Left lung (tissue), 10 donors: Measurements from ENCODE around the gene POMT2. TPM values are rescaled to one million over a fixed set of nuclear protein-coding genes. Genes with fewer than 3 reads are reported as not detected.
A peak's percentile ranks its signal among the peaks of the same experiment; 100 is the strongest.

ENCODE experiments used
- ATAC-seq: fragments of 200-7000 bp; cut with Tn5 transposase; one replicate; pipeline ENCODE4 v1.9.1; 2020; ENCODE audit warnings: moderate library complexity
- DNase-seq, 4 donors: peaks; one replicate each; pipeline ENCODE4 v3.0.0-alpha.2; 2013 to 2020
- H3K27ac ChIP-seq, 2 donors: fragments of 200-600 bp; sonication (generic) in 1 of 2; one replicate each; pipeline versions ENCODE4 v1.5.0 to v1.8.0; 2020 to 2021
- H3K27me3 ChIP-seq, 2 donors: fragments of 200-600 bp; sonication (generic) in 1 of 2; one replicate each; pipeline versions ENCODE4 v1.5.0 to v1.8.0; 2020 to 2021
- H3K36me3 ChIP-seq, 2 donors: fragments of 200-600 bp; sonication (generic) in 1 of 2; one replicate each; pipeline versions ENCODE4 v1.5.0 to v1.8.0; 2020 to 2021
- H3K4me1 ChIP-seq, 2 donors: fragments of 200-600 bp; one replicate each; pipeline ENCODE4 v1.8.0; 2021
- H3K4me3 ChIP-seq, 2 donors: fragments of 200-600 bp; sonication (generic) in 1 of 2; one replicate each; pipeline versions ENCODE4 v1.5.0 to v1.8.0; 2020 to 2021; ENCODE audit warnings: mild to moderate bottlenecking in 1 of 2
- H3K9me3 ChIP-seq, 2 donors: fragments of 200-600 bp; sonication (generic) in 1 of 2; one replicate each; pipeline versions ENCODE4 v1.5.0 to v1.8.0; 2020 to 2021
- intact Hi-C, 2 donors: fragments of 100-400 bp; cut with DNase I; formaldehyde crosslinking; loops; one replicate each; pipeline versions ENCODE4 v1.11.2 to v1.14.2; 2022
- polyA plus RNA-seq, 6 donors: library from polyadenylated mRNA; unstranded; fragments of 120-200 nt; gene quantifications; one replicate each; pipeline ENCODE4 v1.2.1, GENCODE V29; 2013; ENCODE audit not compliant: insufficient read length in 6 of 6
- total RNA-seq, 2 donors: library from RNA; stranded (reverse); fragmentation: NEBNext Ultra II Directional; extraction: Animal tissue kit (Norgen Biotek cat#: 25700); gene quantifications; one replicate each; pipeline ENCODE4 v1.2.1, GENCODE V29; 2021
- TF ChIP-seq, protein P1 (sequence below), 2 donors: fragments of 200-600 bp; sonication (generic) in 1 of 2; IDR thresholded peaks; one replicate each; pipeline versions ENCODE4 v1.5.0 to v1.8.0; 2021; ENCODE audit warnings: antibody characterized with exemption in 2 of 2
- donor health status: DM: no; HTN: yes; CAD: no.
- donor health status: DM: no; HTN: no; CAD: no.

Gene POMT2
- total and polyA plus RNA-seq, 8 donors = 25.5 to 34.3 (median 31.6) TPM

DNA sequence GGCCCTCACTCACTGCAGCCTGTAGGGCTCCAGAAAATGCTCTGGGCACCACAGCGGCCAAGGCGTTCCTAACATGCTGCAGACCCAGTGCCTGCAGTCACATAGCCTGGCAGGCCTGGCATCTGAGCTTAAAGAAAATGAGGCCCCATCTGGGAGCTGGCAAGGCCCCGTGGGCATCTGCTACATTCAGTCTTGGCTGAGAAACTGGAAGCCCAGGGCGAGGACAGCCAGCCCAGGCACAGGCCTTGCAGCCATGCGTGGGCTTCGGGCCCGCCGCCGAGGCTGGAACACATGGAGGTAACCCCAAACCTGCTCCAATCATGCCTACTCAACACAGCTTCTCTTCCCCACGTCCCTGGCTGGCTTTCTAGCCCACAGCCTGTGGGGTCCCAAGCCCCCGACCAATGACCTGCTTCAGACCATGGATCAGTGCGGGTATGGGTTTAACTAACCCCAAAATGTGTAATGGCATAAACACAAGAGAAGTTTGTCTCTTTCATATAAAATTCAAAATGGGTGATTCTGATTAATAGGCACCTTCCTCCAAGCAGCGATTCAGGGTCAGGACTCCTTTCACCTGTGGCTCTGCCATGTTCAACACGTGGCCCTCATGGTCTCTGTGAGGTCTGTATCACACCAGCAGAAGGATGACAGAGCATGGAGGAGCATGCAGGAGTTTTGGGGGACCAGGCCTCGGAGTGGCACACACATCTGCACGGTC lies 56.1 kb downstream of the POMT2 start:
- Histone ChIP-seq H3K27ac (no peak overlapping the region), H3K4me3 (no peak overlapping the region), H3K36me3 (no peaks in the 10 kb centered on the region), H3K9me3 (peaks cover 0 to 8% of the 10 kb centered on the region in 2 donors), H3K4me1 (no peaks in the 10 kb centered on the region), H3K27me3 (peaks cover 0 to 43% of the 10 kb centered on the region in 2 donors)
- intact Hi-C loops = no loop called here
- DNase-seq = peak in 1 of 4 donors; percentile 65
- TF ChIP-seq, protein P1, sequence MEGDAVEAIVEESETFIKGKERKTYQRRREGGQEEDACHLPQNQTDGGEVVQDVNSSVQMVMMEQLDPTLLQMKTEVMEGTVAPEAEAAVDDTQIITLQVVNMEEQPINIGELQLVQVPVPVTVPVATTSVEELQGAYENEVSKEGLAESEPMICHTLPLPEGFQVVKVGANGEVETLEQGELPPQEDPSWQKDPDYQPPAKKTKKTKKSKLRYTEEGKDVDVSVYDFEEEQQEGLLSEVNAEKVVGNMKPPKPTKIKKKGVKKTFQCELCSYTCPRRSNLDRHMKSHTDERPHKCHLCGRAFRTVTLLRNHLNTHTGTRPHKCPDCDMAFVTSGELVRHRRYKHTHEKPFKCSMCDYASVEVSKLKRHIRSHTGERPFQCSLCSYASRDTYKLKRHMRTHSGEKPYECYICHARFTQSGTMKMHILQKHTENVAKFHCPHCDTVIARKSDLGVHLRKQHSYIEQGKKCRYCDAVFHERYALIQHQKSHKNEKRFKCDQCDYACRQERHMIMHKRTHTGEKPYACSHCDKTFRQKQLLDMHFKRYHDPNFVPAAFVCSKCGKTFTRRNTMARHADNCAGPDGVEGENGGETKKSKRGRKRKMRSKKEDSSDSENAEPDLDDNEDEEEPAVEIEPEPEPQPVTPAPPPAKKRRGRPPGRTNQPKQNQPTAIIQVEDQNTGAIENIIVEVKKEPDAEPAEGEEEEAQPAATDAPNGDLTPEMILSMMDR (IDR thresholded peaks at IDR 0.05) = no peak
- no peak for ATAC-seq

DNA sequence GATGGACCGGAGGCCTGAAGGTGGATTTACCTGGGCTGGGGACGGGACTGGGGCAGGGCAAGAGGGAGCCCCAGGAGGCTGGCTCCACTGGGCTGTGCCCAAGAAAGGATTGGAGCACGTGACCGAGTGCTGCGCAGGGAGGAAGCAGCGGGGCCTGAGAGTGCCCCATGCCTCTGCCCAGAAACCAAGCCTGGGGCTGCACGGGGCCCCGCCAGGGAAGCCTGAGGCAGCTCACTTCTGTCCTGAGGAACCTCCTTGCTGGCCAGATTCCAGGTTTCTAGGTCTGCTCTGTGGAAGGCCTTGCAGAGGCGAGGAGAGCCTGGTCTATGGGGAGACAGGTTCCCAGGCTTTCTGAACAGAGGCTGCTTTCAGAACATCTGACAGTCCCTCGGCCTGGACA lies 60.1 kb downstream of the POMT2 start:
- peaks cover 0 to 38% of the 10 kb centered on the region in 2 donors for H3K27me3 ChIP-seq

DNA sequence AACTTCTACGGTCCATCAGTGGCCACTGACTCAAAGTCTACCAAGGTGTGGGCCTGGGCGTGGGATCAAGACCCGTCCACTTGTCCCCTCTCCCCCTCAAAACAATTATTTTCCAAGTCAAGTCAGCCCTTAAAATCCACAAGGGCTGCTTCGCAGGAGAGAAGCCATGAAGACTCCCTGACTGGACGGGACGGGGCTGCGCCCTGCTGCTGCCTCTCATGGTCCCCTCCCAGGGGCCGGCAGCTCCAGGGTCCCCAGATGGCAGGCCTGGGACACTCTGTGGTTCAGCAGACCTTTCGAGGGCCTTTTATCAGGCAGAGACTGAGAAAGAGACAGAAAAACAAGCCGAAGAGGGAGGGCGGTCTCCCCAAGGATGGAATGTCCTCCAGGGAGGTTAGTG lies 60.5 kb downstream of the POMT2 start:
- intact Hi-C loops = no loop called here
- ATAC-seq (no peak), DNase-seq (peak in 1 of 4 donors; percentile 61)
- Histone ChIP-seq H3K9me3 (no peaks in the 10 kb centered on the region), H3K36me3 (no peaks in the 10 kb centered on the region), H3K4me1 (no peaks in the 10 kb centered on the region), H3K27ac (no peak overlapping the region), H3K4me3 (no peak overlapping the region), H3K27me3 (peaks cover 0 to 37% of the 10 kb centered on the region in 2 donors)
- TF ChIP-seq, protein P1 (IDR thresholded peaks at IDR 0.05) = no peak

More for the DNA sequence above, 60.1 kb downstream of the POMT2 start:
- Histone ChIP-seq H3K27ac (no peak overlapping the region), H3K4me1 (no peaks in the 10 kb centered on the region), H3K9me3 (no peaks in the 10 kb centered on the region), H3K4me3 (no peak overlapping the region), H3K36me3 (no peaks in the 10 kb centered on the region)
- peak; percentile 39 for ATAC-seq
- TF ChIP-seq, protein P1 (IDR thresholded peaks at IDR 0.05) = no peak
- intact Hi-C loops = no loop called here
- peak in 3 of 4 donors; percentile 5 to 49 (median 33) for DNase-seq

DNA sequence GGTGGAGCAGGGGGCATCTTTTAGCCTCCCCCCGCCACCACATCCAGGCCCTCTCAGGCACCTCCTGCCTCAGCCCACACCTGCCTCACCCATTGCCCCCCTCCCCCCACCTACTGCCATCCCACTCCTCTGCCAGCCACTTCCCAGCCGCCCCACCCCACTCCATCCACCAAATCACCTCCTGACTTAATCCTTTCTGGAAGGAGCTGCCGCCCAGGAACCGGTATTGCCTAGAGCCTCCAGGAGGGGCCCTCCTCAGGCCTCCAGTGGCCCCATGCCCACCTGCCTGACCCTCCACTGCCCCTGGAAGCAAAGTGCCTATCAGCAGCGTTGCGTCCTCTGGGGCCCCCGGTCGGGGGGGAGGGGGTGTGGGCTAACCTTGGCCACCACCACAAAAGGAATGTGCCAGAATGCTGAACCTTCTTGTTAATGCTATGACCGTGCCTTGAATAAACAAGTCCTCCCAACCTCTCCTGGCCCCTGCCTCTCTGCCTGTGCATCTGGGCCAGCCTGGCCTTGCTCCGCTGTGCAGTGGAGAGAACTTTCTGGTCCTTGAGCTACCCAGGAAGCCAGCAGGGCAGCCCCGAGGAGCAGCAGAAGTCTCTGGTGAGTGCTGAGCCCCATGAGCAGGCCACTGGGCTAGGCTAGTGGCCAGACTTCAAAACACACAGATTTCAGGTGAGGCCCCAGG lies 61.5 kb downstream of the POMT2 start:
- no peaks in the 10 kb centered on the region for H3K4me1 ChIP-seq
- intact Hi-C loops = no loop called here
- TF ChIP-seq, protein P1 (IDR thresholded peaks at IDR 0.05) = no peak
- no peaks in the 10 kb centered on the region for H3K36me3 ChIP-seq
- ATAC-seq (no peak), DNase-seq (peak in 1 of 4 donors; percentile 51)
- no peaks in the 10 kb centered on the region for H3K9me3 ChIP-seq
- no peak overlapping the region for H3K27ac ChIP-seq
- H3K27me3 ChIP-seq = peaks cover 0 to 37% of the 10 kb centered on the region in 2 donors
- no peak overlapping the region for H3K4me3 ChIP-seq

DNA sequence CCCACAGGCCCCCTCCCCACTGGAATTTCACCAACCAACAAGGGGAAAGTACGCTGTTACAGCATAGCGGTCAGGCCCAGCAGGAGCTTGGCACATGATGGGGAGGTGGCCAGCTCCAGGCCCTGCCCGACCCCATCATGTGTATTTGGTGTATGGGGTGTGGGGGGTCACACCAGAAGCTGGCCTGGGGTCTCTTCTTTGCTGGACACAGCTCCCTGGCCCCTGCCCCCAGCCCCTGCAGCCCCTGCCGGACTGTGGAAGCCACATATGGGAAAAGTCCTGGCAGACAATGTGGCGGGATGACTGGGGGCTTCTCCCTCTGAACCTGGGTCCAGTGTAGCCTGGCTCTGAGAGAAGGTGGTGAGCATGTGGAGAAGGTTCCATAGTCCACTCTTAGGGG lies 62.1 kb downstream of the POMT2 start:
- TF ChIP-seq, protein P1 (IDR thresholded peaks at IDR 0.05) = no peak
- no peak overlapping the region for H3K4me3 ChIP-seq
- no peak overlapping the region for H3K27ac ChIP-seq
- ATAC-seq (no peak), DNase-seq (peak in 1 of 4 donors; percentile 62)
- intact Hi-C loops = no loop called here
- H3K27me3 ChIP-seq = peaks cover 0 to 37% of the 10 kb centered on the region in 2 donors
- H3K36me3 ChIP-seq = no peaks in the 10 kb centered on the region
- no peaks in the 10 kb centered on the region for H3K4me1 ChIP-seq
- no peaks in the 10 kb centered on the region for H3K9me3 ChIP-seq
